HepG2 (cell line): ENCODE data around the gene GPS1. TPM values are rescaled to one million over a fixed set of nuclear protein-coding genes. Genes with fewer than 3 reads are reported as not detected.

Experiments
- ARID2 ChIP-seq: sonication (generic); formaldehyde crosslinking; IDR thresholded peaks from 2 replicates; pipeline ENCODE4 v1.8.1; 2022; ENCODE audit warnings: mild to moderate bottlenecking, missing genetic modification reagents, borderline replicate concordance
- CENPBD1 ChIP-seq: sonication (generic); formaldehyde crosslinking; IDR thresholded peaks from 2 replicates; pipeline ENCODE4 v1.8.0; 2022; ENCODE audit warnings: missing genetic modification reagents, low read depth, mild to moderate bottlenecking, borderline replicate concordance
- FOXM1 ChIP-seq: sonication (generic); formaldehyde crosslinking; IDR thresholded peaks from 2 replicates; pipeline ENCODE4 v1.5.0; 2020; ENCODE audit warnings: missing genetic modification reagents
- FOXP4 ChIP-seq: sonication (generic); formaldehyde crosslinking; IDR thresholded peaks from 2 replicates; pipeline ENCODE4 v1.4.0; 2020; ENCODE audit warnings: missing genetic modification reagents
- JUN ChIP-seq: sonication (generic); formaldehyde crosslinking; IDR thresholded peaks from 2 replicates; pipeline ENCODE4 v1.4.0; 2020; ENCODE audit warnings: mild to moderate bottlenecking, missing genetic modification reagents
- NAIF1 ChIP-seq: sonication (generic); formaldehyde crosslinking; IDR thresholded peaks from 2 replicates; pipeline ENCODE4 v1.5.0; 2020; ENCODE audit warnings: mild to moderate bottlenecking, missing genetic modification reagents, borderline replicate concordance
- NCOA1 ChIP-seq: sonication (generic); formaldehyde crosslinking; IDR thresholded peaks from 2 replicates; pipeline ENCODE4 v1.9.0; 2021; ENCODE audit warnings: missing genetic modification reagents
- PBX3 ChIP-seq: sonication (generic); formaldehyde crosslinking; IDR thresholded peaks from 2 replicates; pipeline ENCODE4 v1.8.1; 2023; ENCODE audit warnings: missing genetic modification reagents, inconsistent platforms, borderline replicate concordance
- RBM22 ChIP-seq: fragments of 200-400 bp; formaldehyde crosslinking; optimal IDR thresholded peaks from 2 replicates; pipeline ENCODE3; 2017; ENCODE audit warnings: mild to moderate bottlenecking, low read length, moderate library complexity
- SIN3B ChIP-seq: fragments of 150-350 bp; IDR thresholded peaks from 2 replicates; pipeline ENCODE4 v1.6.1; 2014; ENCODE audit warnings: low read length
- ZBTB21 ChIP-seq: sonication (generic); formaldehyde crosslinking; IDR thresholded peaks from 2 replicates; pipeline ENCODE4 v1.4.0; 2020; ENCODE audit warnings: missing genetic modification reagents
- ZKSCAN1 ChIP-seq: fragments of 150-350 bp; IDR thresholded peaks from 2 replicates; pipeline ENCODE4 v1.6.1; 2014; ENCODE audit warnings: low read length
- ZNF224 ChIP-seq: sonication (generic); formaldehyde crosslinking; IDR thresholded peaks from 2 replicates; pipeline ENCODE4 v1.5.0; 2020; ENCODE audit warnings: mild to moderate bottlenecking, missing genetic modification reagents
- ZNF280D ChIP-seq: sonication (generic); formaldehyde crosslinking; IDR thresholded peaks from 2 replicates; pipeline ENCODE4 v1.5.1; 2020; ENCODE audit warnings: mild to moderate bottlenecking, missing genetic modification reagents
- ZNF468 ChIP-seq: sonication (generic); formaldehyde crosslinking; IDR thresholded peaks from 2 replicates; pipeline ENCODE4 v1.8.0; 2022; ENCODE audit warnings: mild to moderate bottlenecking, moderate library complexity, missing genetic modification reagents
- ZNF503 ChIP-seq: sonication (generic); formaldehyde crosslinking; IDR thresholded peaks from 2 replicates; pipeline ENCODE4 v1.4.0; 2020; ENCODE audit warnings: missing genetic modification reagents
- ZNF513 ChIP-seq: sonication (generic); formaldehyde crosslinking; conservative IDR thresholded peaks from 2 replicates; pipeline ENCODE4 v1.5.0; 2020; ENCODE audit warnings: missing genetic modification reagents
- ZNF562 ChIP-seq: sonication (generic); formaldehyde crosslinking; IDR thresholded peaks from 2 replicates; pipeline ENCODE4 v1.8.0; 2022; ENCODE audit warnings: missing genetic modification reagents, borderline replicate concordance
- ZNF703 ChIP-seq: sonication (generic); formaldehyde crosslinking; IDR thresholded peaks from 2 replicates; pipeline ENCODE4 v1.5.1; 2020; ENCODE audit warnings: missing genetic modification reagents, mild to moderate bottlenecking, moderate library complexity, borderline replicate concordance
- ZSCAN12 ChIP-seq: sonication (generic); formaldehyde crosslinking; IDR thresholded peaks from 2 replicates; pipeline ENCODE4 v1.9.0; 2021; ENCODE audit warnings: mild to moderate bottlenecking, missing genetic modification reagents
- polyA plus RNA-seq, 8 experiments: library from polyadenylated mRNA; depleted of rRNA in 3 of 8; stranded (reverse) in 7 of 8; unstranded in 1 of 8; fragments of >200 nt; fragmentation: Illumina TruSeq in 4 of 8; extraction: Trizol in 4 of 8; gene quantifications; 2 replicates each; pipeline versions ENCODE4 v1.2.1 to v1.2.3, GENCODE V29; 2011 to 2016; ENCODE audit warnings: low read depth in 4 of 8, missing spikeins in 1 of 8, mixed read lengths in 1 of 8; ENCODE audit not compliant: insufficient read depth in 1 of 8
- total RNA-seq, 5 experiments: library from RNA; depleted of rRNA; stranded (reverse); fragments of >200 nt; fragmentation: Illumina TruSeq; extraction: Trizol; gene quantifications; 2 replicates each; pipeline ENCODE4 v1.2.3, GENCODE V29; 2016; ENCODE audit warnings: low read depth in 1 of 5

GPS1 gene
- total and polyA plus RNA-seq, 2 of the 13 experiments (the other 11 are each of a cell fraction or from before 2014, with no cell fraction given): 124 to 128 TPM

- TF ChIP-seq PBX3: peak; percentile 60; the same call in 1 of the 2 replicates
- TF ChIP-seq ZNF562 (CRISPR knock-in tag): no peak
- TF ChIP-seq ZKSCAN1: no peak
- peak; percentile 27; the same call in 1 of the 2 replicates for TF ChIP-seq ZNF703 (CRISPR knock-in tag)
- TF ChIP-seq FOXP4 (CRISPR knock-in tag): no peak
- TF ChIP-seq SIN3B: no peak
- 0 out of 2 replicates have a peak, but pooled peaks have one; percentile 9 for TF ChIP-seq ZNF224 (CRISPR knock-in tag)
- TF ChIP-seq NAIF1 (CRISPR knock-in tag): no peak
- 0 out of 2 replicates have a peak, but pooled peaks have one; percentile 36 for TF ChIP-seq FOXM1 (CRISPR knock-in tag)
- no peak for TF ChIP-seq JUN (CRISPR knock-in tag)
- no peak for TF ChIP-seq ZBTB21 (CRISPR knock-in tag)
- TF ChIP-seq ZNF513: no peak
- peak; percentile 43; the same call in 1 of the 2 replicates for TF ChIP-seq ARID2
- TF ChIP-seq ZNF503 (CRISPR knock-in tag): 0 out of 2 replicates have a peak, but pooled peaks have one; percentile 54
- no peak for TF ChIP-seq RBM22
- TF ChIP-seq CENPBD1 (CRISPR knock-in tag): no peak
- no peak for TF ChIP-seq ZNF280D (CRISPR knock-in tag)
- TF ChIP-seq ZSCAN12: no peak
- peak; percentile 76; the same call in 1 of the 2 replicates for TF ChIP-seq NCOA1 (CRISPR knock-in tag)
- no peak for TF ChIP-seq ZNF468 (CRISPR knock-in tag)
Observed at GRCh38 chr17:82020572-82021106, 31.1 kb upstream of the GPS1 start (continued).
